ENCODE results near the gene POGK. TPM values are rescaled to one million over a fixed set of nuclear protein-coding genes. Genes with fewer than 3 reads are reported as not detected.

The POGK gene
- total RNA-seq, 1 donor from 2014 or later: 35.2 TPM

DNA sequence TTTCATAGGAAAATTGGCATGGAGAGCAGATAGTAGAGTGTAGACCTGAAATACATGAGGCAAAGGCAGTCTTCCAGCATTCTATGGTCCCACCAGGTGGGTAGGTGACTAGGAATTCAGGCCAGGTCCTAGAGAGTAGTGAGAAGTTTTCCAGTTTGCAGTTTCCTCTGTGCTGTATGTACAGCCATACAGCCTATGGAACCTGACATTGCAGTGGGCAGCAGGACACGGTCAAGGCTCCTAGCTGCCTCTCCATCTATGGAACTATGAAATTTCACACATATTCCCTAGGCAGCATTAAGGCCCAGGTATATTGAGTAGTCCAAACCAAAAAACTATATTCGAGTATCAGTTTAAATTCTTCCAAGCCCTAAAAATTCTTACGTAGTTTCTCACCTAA lies 16.3 kb downstream of the POGK start:
- no peak overlapping the region for H3K4me3 Mint-ChIP-seq (ENCODE audit: unreplicated experiment)
- TF ChIP-seq, protein P1, sequence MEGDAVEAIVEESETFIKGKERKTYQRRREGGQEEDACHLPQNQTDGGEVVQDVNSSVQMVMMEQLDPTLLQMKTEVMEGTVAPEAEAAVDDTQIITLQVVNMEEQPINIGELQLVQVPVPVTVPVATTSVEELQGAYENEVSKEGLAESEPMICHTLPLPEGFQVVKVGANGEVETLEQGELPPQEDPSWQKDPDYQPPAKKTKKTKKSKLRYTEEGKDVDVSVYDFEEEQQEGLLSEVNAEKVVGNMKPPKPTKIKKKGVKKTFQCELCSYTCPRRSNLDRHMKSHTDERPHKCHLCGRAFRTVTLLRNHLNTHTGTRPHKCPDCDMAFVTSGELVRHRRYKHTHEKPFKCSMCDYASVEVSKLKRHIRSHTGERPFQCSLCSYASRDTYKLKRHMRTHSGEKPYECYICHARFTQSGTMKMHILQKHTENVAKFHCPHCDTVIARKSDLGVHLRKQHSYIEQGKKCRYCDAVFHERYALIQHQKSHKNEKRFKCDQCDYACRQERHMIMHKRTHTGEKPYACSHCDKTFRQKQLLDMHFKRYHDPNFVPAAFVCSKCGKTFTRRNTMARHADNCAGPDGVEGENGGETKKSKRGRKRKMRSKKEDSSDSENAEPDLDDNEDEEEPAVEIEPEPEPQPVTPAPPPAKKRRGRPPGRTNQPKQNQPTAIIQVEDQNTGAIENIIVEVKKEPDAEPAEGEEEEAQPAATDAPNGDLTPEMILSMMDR (IDR thresholded peaks at IDR 0.05): no peak
- no peaks in the 10 kb centered on the region for H3K4me1 Mint-ChIP-seq (ENCODE audit: low read depth)
- no peaks in the 10 kb centered on the region for H3K27me3 Mint-ChIP-seq (ENCODE audit: low read depth)
- peak overlapping the region; percentile 33 for H3K27ac Mint-ChIP-seq (ENCODE audit: unreplicated experiment)
- no peak for DNase-seq (ENCODE audit: low spot score)
- peaks cover 28% of the 10 kb centered on the region for H3K36me3 Mint-ChIP-seq (ENCODE audit: low read depth)
- no peaks in the 10 kb centered on the region for H3K9me3 Mint-ChIP-seq (ENCODE audit: low read depth)

DNA sequence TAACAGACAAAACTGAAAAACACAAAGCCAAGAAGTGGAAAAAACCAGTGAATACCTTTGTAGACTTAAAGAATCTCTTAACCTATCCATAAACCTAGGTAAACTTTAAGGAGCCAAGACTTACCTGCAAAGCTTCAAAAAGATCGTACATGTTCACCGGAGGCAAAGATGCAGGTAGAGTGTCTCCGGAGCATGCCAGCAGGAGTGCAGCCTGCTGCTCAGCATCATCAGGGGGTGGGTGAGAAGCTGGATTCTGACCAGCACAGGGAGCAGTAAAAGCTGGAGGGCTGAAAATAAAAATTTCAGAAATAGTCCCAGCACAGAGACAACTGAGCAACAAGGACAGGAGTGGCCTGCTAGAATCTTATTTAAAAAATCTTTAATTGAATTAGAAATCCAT lies 18.7 kb downstream of the POGK start:
- Mint-ChIP-seq H3K27ac (ENCODE audit: unreplicated experiment) (no peak overlapping the region), H3K27me3 (ENCODE audit: low read depth) (no peaks in the 10 kb centered on the region), H3K4me3 (ENCODE audit: unreplicated experiment) (no peak overlapping the region), H3K9me3 (ENCODE audit: low read depth) (no peaks in the 10 kb centered on the region), H3K4me1 (ENCODE audit: low read depth) (no peaks in the 10 kb centered on the region), H3K36me3 (ENCODE audit: low read depth) (peaks cover 27% of the 10 kb centered on the region)
- TF ChIP-seq, protein P1 (IDR thresholded peaks at IDR 0.05): no peak
- no peak for DNase-seq (ENCODE audit: low spot score)

DNA sequence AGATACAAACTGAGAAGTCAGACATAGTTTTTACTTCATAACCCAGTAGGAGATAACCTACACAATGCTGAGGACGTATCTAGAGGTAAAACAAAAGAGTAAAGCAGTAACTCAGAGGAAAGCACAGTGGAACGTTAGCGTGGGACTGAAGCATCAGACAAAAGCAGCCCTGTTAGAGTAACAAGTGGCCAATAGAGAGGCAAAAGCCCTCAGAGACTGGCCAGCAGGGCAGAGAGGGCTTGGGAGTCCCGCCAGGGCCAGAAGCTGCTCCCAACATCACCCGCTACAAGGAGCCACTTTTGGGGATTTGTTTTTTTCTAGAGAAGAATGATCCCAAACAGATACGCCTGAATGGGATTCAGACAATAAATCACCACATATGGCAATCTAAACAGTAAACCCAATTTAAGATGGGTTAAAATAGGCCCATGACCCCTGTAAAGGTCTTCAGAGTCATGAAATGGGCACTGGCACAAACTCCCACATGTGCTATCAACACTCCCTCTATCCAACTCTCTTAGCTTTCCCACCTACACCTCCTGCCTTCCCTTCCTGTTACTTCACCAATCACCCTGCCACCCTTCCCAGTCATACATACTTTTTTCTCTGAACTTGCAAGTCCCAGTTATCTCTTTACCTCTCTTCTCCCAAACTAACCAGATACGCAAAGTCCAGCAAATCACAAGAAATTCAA lies 19.6 kb downstream of the POGK start:
- H3K9me3 Mint-ChIP-seq (ENCODE audit: low read depth): no peaks in the 10 kb centered on the region
- no peaks in the 10 kb centered on the region for H3K27me3 Mint-ChIP-seq (ENCODE audit: low read depth)
- H3K27ac Mint-ChIP-seq (ENCODE audit: unreplicated experiment): peak overlapping the region; percentile 14
- DNase-seq (ENCODE audit: low spot score): no peak
- no peaks in the 10 kb centered on the region for H3K4me1 Mint-ChIP-seq (ENCODE audit: low read depth)
- no peak overlapping the region for H3K4me3 Mint-ChIP-seq (ENCODE audit: unreplicated experiment)
- peaks cover 30% of the 10 kb centered on the region for H3K36me3 Mint-ChIP-seq (ENCODE audit: low read depth)
- TF ChIP-seq, protein P1 (IDR thresholded peaks at IDR 0.05): no peak

DNA sequence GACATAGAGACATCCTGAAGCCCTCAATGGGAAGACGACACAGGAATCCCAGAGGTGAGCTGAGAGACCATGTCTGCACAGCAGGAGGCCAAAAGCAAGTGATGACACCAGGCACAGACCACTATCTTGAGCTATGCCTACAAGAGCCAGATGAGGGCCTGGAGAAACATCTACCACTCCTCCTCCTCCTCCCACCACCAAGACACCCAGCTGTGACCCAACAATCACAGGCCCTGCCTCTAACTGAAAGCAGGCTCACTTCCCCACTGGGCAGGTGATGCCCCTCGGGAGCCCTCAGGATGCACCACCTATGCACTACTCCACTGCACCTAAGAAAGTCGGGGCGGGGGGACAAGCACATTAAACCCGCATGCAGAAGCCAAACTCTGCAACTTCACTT lies 20.3 kb downstream of the POGK start:
- TF ChIP-seq, protein P1 (IDR thresholded peaks at IDR 0.05): no peak
- no peak for DNase-seq (ENCODE audit: low spot score)
- H3K36me3 Mint-ChIP-seq (ENCODE audit: low read depth): peaks cover 33% of the 10 kb centered on the region
- H3K4me3 Mint-ChIP-seq (ENCODE audit: unreplicated experiment): no peak overlapping the region
- no peak overlapping the region for H3K27ac Mint-ChIP-seq (ENCODE audit: unreplicated experiment)
- H3K4me1 Mint-ChIP-seq (ENCODE audit: low read depth): no peaks in the 10 kb centered on the region
- H3K27me3 Mint-ChIP-seq (ENCODE audit: low read depth): no peaks in the 10 kb centered on the region
- no peaks in the 10 kb centered on the region for H3K9me3 Mint-ChIP-seq (ENCODE audit: low read depth)

DNA sequence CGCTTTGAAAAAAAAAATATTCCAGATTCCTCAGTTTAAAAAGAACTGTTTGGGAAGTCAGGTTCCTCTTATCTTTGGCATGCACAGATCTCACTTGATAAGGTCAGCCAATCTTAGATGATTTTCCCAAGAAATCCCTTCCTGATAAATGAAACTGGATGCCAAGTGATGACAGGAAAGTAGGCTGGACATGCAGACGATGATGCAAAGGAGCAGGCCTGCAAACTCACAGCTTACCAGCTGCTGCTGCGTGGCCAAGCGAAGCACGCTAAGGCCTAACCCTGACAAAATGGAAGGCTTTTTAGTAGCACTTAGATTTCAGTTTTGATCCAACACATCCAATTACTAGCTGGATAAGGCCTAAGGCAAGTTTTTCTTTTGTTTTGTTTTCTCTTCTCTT lies 26.7 kb downstream of the POGK start:
- H3K27ac Mint-ChIP-seq (ENCODE audit: unreplicated experiment): no peak overlapping the region
- H3K4me3 Mint-ChIP-seq (ENCODE audit: unreplicated experiment): no peak overlapping the region
- H3K36me3 Mint-ChIP-seq (ENCODE audit: low read depth): peaks cover 18% of the 10 kb centered on the region
- TF ChIP-seq, protein P1 (IDR thresholded peaks at IDR 0.05): no peak
- no peak for DNase-seq (ENCODE audit: low spot score)
- peaks cover 12% of the 10 kb centered on the region for H3K4me1 Mint-ChIP-seq (ENCODE audit: low read depth)
- no peaks in the 10 kb centered on the region for H3K9me3 Mint-ChIP-seq (ENCODE audit: low read depth)
- no peaks in the 10 kb centered on the region for H3K27me3 Mint-ChIP-seq (ENCODE audit: low read depth)
